GM23338 (cell line): ENCODE measurements around the gene CFAP410. TPM values are rescaled to one million over a fixed set of nuclear protein-coding genes. Genes with fewer than 3 reads are reported as not detected.
"Not testable (repeated sequence)": the region's sequence is repeated elsewhere in the genome, so short reads cannot be mapped to it uniquely, and the experiment has no call there.

Source experiments
- ATAC-seq: fragments of 200-7000 bp; cut with Tn5 transposase; 3 replicates; pipeline ENCODE4 v1.9.1; 2020
- DNase-seq: peaks from one replicate; pipeline ENCODE4 v3.0.0-alpha.2; 2015; ENCODE audit warnings: low spot score
- H2AFZ ChIP-seq: fragments of 200-600 bp; sonication (generic); 2 replicates; pipeline ENCODE4 v1.8.0; 2016; ENCODE audit warnings: antibody characterized with exemption, mild to moderate bottlenecking, moderate library complexity
- H3F3A ChIP-seq: fragments of 200-600 bp; sonication (generic); replicated peaks from 2 replicates; pipeline ENCODE4 v1.8.0; 2017; ENCODE audit warnings: antibody characterized with exemption, mixed run types, low read depth
- H3K27ac ChIP-seq: fragments of 200-600 bp; sonication (generic); 2 replicates; pipeline ENCODE4 v1.6.1; 2016; ENCODE audit warnings: low read depth
- H3K27me3 ChIP-seq: fragments of 200-600 bp; sonication (generic); 2 replicates; pipeline ENCODE4 v1.8.0; 2016; ENCODE audit warnings: mild to moderate bottlenecking, mixed run types, moderate library complexity; ENCODE audit not compliant: insufficient read depth
- H3K36me3 ChIP-seq: fragments of 200-600 bp; sonication (generic); 2 replicates; pipeline ENCODE4 v1.8.0; 2016; ENCODE audit warnings: mild to moderate bottlenecking; ENCODE audit not compliant: insufficient read depth
- H3K4me1 ChIP-seq: fragments of 200-600 bp; sonication (generic); 2 replicates; pipeline ENCODE4 v1.8.0; 2016; ENCODE audit warnings: mild to moderate bottlenecking, moderate library complexity; ENCODE audit not compliant: insufficient read depth
- H3K4me2 ChIP-seq: fragments of 200-600 bp; sonication (generic); 2 replicates; pipeline ENCODE4 v1.7.1; 2017; ENCODE audit warnings: mixed run types
- H3K4me3 ChIP-seq: fragments of 200-600 bp; sonication (generic); 2 replicates; pipeline ENCODE4 v1.6.1; 2016; ENCODE audit warnings: mixed run types
- H3K79me2 ChIP-seq: fragments of 200-600 bp; sonication (generic); replicated peaks from 2 replicates; pipeline ENCODE4 v1.8.0; 2017; ENCODE audit warnings: mild to moderate bottlenecking; ENCODE audit not compliant: insufficient read depth
- H3K9me2 ChIP-seq: fragments of 200-600 bp; sonication (generic); 2 replicates; pipeline ENCODE4 v1.8.0; 2017; ENCODE audit not compliant: insufficient read depth
- H4K20me1 ChIP-seq: fragments of 200-600 bp; sonication (generic); replicated peaks from 2 replicates; pipeline ENCODE4 v1.8.0; 2017; ENCODE audit warnings: mild to moderate bottlenecking; ENCODE audit not compliant: insufficient read depth
- H3K27ac Mint-ChIP-seq: 2 replicates; pipeline ENCODE4 v1.8.0; 2020; ENCODE audit warnings: inconsistent platforms, mild to moderate bottlenecking, moderate library complexity, mixed read lengths
- H3K27me3 Mint-ChIP-seq: 3 replicates; pipeline ENCODE4 v1.8.0; 2022; ENCODE audit warnings: low read depth, mild to moderate bottlenecking, moderate library complexity, mixed read lengths, inconsistent platforms; ENCODE audit not compliant: insufficient read depth, poor library complexity
- H3K36me3 Mint-ChIP-seq: 3 replicates; pipeline ENCODE4 v1.8.0; 2021; ENCODE audit warnings: low read depth, mild to moderate bottlenecking, inconsistent platforms, moderate library complexity, mixed read lengths
- H3K4me1 Mint-ChIP-seq: 3 replicates; pipeline ENCODE4 v1.8.0; 2020; ENCODE audit warnings: mild to moderate bottlenecking, inconsistent platforms, mixed read lengths
- H3K4me3 Mint-ChIP-seq: 3 replicates; pipeline ENCODE4 v1.8.0; 2021; ENCODE audit warnings: moderate library complexity, mild to moderate bottlenecking, inconsistent platforms, mixed read lengths
- H3K9me3 Mint-ChIP-seq: 3 replicates; pipeline ENCODE4 v1.8.0; 2020; ENCODE audit warnings: moderate library complexity, mild to moderate bottlenecking, inconsistent platforms, mixed read lengths
- CREB1 ChIP-seq: fragments of 250-450 bp; sonication (Bioruptor Pico); IDR thresholded peaks from 2 replicates; pipeline ENCODE4 v1.5.0; 2020; ENCODE audit warnings: low read depth, mild to moderate bottlenecking, moderate library complexity
- ETS1 ChIP-seq: IDR thresholded peaks from 2 replicates; pipeline ENCODE4 v1.6.1; 2016; ENCODE audit warnings: antibody characterized with exemption
- EZH2phosphoT487 ChIP-seq: fragments of 200-600 bp; sonication (generic); IDR thresholded peaks from one replicate; pipeline ENCODE4 v1.8.1; 2018; ENCODE audit warnings: antibody characterized with exemption; ENCODE audit not compliant: unreplicated experiment
- polyA plus RNA-seq: library from polyadenylated mRNA; unstranded; fragments of >200 nt; fragmentation: Nextera tagmentation; extraction: Ambion mirVana; gene quantifications from 2 replicates; pipeline ENCODE4 v1.2.1, GENCODE V29; 2016
- total RNA-seq: library from RNA; depleted of rRNA; stranded (reverse); fragments of >200 nt; shearing (Covaris generic); gene quantifications from 2 replicates; pipeline ENCODE4 v1.2.3, GENCODE V29; 2014
- TF ChIP-seq, protein P1 (sequence below), 2 experiments: fragments of 200-600 bp in 1 of 2; sonication (generic) in 1 of 2; conservative IDR thresholded peaks; 2 replicates each; pipeline versions ENCODE4 v1.5.1 to v1.6.1; 2016 to 2017; ENCODE audit warnings: antibody characterized with exemption in 2 of 2, low read depth in 2 of 2, mild to moderate bottlenecking in 2 of 2, moderate library complexity in 1 of 2

CFAP410 gene
- total and polyA plus RNA-seq, 2 experiments from 2014 or later: 11.0 to 24.0 TPM

DNA sequence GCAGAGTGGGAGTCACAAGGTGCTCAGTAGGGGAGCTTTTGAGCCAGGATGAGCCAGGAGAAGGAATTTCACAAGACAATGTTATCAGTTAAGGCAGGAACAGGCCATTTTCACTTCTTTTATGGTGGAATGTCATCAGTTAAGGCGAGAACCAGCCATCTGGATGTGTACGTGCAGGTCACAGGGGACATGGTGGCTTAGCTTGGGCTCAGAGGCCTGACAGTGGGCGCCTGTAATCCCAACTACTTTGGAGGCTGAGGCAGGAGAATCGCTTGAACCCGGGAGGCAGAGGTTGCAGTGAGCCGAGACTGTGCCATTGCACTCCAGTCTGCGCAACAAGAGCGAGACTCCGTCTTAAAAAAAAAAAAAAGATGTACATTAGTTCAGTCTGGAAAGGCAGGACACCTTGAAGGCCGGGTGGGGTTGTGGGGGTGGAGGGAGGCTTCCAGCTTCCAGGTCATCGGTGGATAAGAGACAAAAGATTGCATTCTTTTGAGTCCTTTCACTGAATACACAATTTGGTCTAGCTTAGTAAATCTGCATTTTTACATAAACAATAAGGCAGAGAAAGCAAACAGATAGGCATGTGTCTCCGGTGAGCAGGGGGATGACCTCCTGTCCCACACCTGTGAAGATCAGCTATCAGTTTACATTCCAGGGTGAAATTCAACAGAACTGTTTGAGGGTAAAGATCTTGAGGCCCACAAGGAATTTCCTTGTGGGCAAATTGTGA lies 2.7 kb upstream of the CFAP410 start:
- H3K27ac ChIP-seq: peak overlapping the region; percentile 52; the same call in 1 of the 2 replicates
- H3K9me3 Mint-ChIP-seq, H3K36me3 ChIP-seq, H4K20me1 ChIP-seq, H3K79me2 ChIP-seq, H3K4me2 ChIP-seq, ATAC-seq, H2AFZ ChIP-seq, H3K36me3 Mint-ChIP-seq, H3K4me3 ChIP-seq, H3K27me3 ChIP-seq, DNase-seq, H3K9me2 ChIP-seq: not testable (repeated sequence)
- peaks cover 28% of the 10 kb centered on the region for H3K4me1 Mint-ChIP-seq
- H3F3A ChIP-seq: peaks cover 13% of the 10 kb centered on the region; the same call in 1 of the 2 replicates
- peaks cover 13% of the 10 kb centered on the region for H3K27me3 Mint-ChIP-seq
- peak overlapping the region; percentile 9; the same call in 1 of the 3 replicates for H3K4me3 Mint-ChIP-seq
- H3K4me1 ChIP-seq: peaks cover 16% of the 10 kb centered on the region; the same call in 1 of the 2 replicates
- H3K27ac Mint-ChIP-seq: peak overlapping the region; percentile 68; the same call in 1 of the 2 replicates

DNA sequence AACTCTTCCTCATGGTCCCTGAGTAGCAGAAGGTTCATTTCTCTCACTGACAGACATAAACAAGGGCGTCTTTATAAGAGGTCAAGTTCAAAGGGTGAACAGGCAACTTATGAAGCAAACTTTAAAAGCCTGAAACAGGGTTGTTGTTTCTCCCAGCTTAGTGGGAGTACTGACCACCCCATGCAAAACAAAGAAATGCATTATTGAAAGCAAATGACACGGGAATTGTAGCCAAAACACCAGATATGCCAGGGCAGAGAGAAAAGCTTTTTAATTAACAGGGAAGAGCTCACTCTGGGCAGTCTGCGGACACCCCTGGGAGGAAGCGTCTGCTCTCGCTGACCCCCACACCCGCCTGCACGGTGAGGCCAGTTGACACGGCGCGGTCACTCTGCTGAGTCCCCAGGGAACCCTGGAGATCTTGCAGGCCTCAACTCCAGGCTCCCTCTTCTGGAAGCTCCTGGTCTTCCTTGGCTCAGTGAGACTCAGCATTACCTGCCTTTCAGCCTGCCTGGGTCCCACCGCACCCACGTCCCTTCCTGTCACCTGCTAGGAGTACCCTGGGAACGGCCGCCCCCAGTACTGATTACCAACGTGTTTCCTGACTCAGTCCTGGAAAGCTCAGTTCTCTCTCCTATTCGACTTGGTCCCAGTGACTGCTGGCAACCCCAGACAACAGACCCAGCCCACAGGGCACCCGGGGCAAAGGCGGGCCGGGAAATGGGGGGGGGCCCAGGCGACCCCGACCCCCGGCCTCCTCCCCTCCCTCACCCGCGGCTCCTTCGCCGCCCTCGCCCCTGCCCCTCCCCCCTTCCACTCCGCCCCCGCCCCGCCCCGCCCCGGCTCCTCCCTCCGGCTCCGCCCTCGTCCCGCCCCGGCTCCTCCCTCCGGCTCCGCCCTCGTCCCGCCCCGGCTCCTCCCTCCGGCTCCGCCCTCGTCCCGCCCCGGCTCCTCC lies 972 bp downstream of the CFAP410 start:
- H3K79me2 ChIP-seq: no peaks in the 10 kb centered on the region
- no peaks in the 10 kb centered on the region for H3K27me3 ChIP-seq
- Mint-ChIP-seq H3K4me1 (peaks cover 28% of the 10 kb centered on the region), H3K27ac (peak overlapping the region; percentile 59; the same call in 1 of the 2 replicates), H3K9me3 (no peaks in the 10 kb centered on the region), H3K36me3 (no peaks in the 10 kb centered on the region; the same call in 2 of the 3 replicates), H3K4me3 (peak overlapping the region; percentile 74), H3K27me3 (peaks cover 4% of the 10 kb centered on the region)
- no peaks in the 10 kb centered on the region for H3K36me3 ChIP-seq
- H2AFZ ChIP-seq: no peak overlapping the region
- DNase-seq (peak; percentile 85), ATAC-seq (peak; percentile 52)
- H3K4me1 ChIP-seq: peaks cover 16% of the 10 kb centered on the region; the same call in 1 of the 2 replicates
- peak overlapping the region; percentile 78 for H3K4me2 ChIP-seq
- peaks cover 13% of the 10 kb centered on the region; the same call in 1 of the 2 replicates for H3F3A ChIP-seq
- H3K27ac ChIP-seq: peak overlapping the region; percentile 66
- no peak for TF ChIP-seq ETS1
- no peak for TF ChIP-seq CREB1 (CRISPR knock-in tag)
- TF ChIP-seq EZH2phosphoT487: no peak
- TF ChIP-seq, protein P1, sequence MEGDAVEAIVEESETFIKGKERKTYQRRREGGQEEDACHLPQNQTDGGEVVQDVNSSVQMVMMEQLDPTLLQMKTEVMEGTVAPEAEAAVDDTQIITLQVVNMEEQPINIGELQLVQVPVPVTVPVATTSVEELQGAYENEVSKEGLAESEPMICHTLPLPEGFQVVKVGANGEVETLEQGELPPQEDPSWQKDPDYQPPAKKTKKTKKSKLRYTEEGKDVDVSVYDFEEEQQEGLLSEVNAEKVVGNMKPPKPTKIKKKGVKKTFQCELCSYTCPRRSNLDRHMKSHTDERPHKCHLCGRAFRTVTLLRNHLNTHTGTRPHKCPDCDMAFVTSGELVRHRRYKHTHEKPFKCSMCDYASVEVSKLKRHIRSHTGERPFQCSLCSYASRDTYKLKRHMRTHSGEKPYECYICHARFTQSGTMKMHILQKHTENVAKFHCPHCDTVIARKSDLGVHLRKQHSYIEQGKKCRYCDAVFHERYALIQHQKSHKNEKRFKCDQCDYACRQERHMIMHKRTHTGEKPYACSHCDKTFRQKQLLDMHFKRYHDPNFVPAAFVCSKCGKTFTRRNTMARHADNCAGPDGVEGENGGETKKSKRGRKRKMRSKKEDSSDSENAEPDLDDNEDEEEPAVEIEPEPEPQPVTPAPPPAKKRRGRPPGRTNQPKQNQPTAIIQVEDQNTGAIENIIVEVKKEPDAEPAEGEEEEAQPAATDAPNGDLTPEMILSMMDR (conservative IDR thresholded peaks at IDR 0.05; ENCODE audit: low read depth in 2 of 2): peak; percentile 23 to 50; a peak in 2 of 4 replicates
- H4K20me1 ChIP-seq: no peaks in the 10 kb centered on the region
- H3K9me2 ChIP-seq: no peaks in the 10 kb centered on the region
- H3K4me3 ChIP-seq: peak overlapping the region; percentile 66
